Activated naive CD4-positive, alpha-beta T cell treated with anti-CD3 and anti-CD28 coated beads, Interleukin-2, amount 50 U/mL, for 72 hours (primary cell): ENCODE data around the gene STYK1. TPM values are rescaled to one million over a fixed set of nuclear protein-coding genes. Genes with fewer than 3 reads are reported as not detected.
"Not testable (repeated sequence)": the region's sequence is repeated elsewhere in the genome, so short reads cannot be mapped to it uniquely, and the experiment has no call there.

Experiments
- ATAC-seq, 2 donors: fragments of 150-1000 bp; cut with Tn5 transposase; 2 replicates each; pipeline ENCODE4 v1.10.0; 2021; ENCODE audit warnings: mild to moderate bottlenecking in 2 of 2, moderate library complexity in 2 of 2
- DNase-seq, 2 donors: peaks; one replicate each; pipeline ENCODE4 v3.0.0; 2021 to 2022; ENCODE audit warnings: low spot score in 2 of 2
- H3K27ac Mint-ChIP-seq, 2 donors: one replicate each; pipeline ENCODE4 v1.8.0; 2022; ENCODE audit warnings: mild to moderate bottlenecking in 2 of 2, mixed read lengths in 2 of 2
- H3K36me3 Mint-ChIP-seq, 2 donors: one replicate each; pipeline ENCODE4 v1.8.0; 2022; ENCODE audit warnings: mixed read lengths in 2 of 2
- H3K9me3 Mint-ChIP-seq, 2 donors: one replicate each; pipeline ENCODE4 v1.8.0; 2022; ENCODE audit warnings: mixed read lengths in 2 of 2
- total RNA-seq, 2 donors: library from RNA; stranded (reverse); gene quantifications; one replicate each; pipeline ENCODE4 v1.2.3, GENCODE V29; 2022

Gene STYK1
- total RNA-seq, 2 donors from 2014 or later = 0.74 TPM; not detected in 1

DNA sequence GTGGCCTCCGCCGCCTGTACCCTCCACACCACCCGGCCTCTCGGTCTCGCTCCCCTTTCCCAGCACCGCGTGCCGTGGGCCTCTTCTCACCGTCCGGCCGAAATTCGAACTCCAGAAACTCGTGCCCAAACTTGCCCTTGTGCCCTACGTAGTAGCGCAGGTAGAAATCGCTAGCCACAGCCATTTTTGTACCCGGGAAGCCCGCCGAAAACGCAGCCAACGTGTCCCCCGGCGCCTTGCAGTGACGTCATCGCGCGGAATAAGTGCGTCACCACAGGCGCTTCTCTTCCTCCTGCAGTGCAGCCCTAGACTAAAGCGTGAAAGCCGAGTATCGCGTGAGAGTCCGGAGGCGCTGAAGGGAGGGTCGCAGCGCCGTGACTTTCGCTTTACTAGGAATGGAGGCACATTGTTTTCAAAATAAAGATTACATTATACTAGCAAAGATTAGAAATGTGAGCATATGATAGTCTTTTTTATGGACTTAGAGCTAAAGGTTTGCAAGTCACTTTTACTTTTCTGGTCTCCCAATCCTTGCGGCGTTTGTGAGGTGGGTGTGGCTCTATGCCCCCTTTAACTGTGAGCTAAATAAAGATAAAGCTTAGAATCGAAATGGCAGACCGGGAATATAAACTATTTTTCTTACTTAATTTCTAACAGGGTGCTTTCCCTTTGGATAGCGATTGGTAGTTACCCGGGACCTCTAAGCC is 60.4 kb downstream of the STYK1 start, which contains the start of gene MAGOHB:
Gene MAGOHB, minus strand, starts transcription at position 261 of the 707 bp plus-strand sequence. Its CDS starts 77 bp downstream, at position 184.
- Mint-ChIP-seq H3K9me3 (no peaks in the 10 kb centered on the region), H3K36me3 (peaks cover 20 to 23% of the 10 kb centered on the region in 2 donors), H3K27ac (peak within 1 kb of the TSS; percentile 99 to 100)
- peak; percentile 98 for ATAC-seq
- DNase-seq = peak; percentile 97 to 99

DNA sequence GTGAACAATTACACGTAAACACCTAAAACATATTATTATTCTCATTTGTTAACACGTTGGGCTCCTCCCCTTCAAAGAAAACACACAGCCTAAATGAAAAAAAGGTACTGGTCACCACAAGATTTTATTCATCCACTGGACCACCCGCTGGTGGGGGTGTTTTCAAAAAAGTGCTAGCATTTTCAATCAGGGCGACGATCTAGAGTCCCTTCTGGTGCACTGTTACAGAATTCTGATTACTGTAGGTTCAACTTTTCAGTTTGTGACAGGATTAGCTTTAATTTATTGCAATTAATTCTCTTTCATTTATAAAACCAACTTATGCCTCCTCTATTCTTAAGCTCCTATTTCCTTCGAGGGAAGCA is 60.9 kb downstream of the STYK1 start:
- ATAC-seq (peak; percentile 1 to 7), DNase-seq (peak in 1 of 2 donors; percentile 6)

DNA sequence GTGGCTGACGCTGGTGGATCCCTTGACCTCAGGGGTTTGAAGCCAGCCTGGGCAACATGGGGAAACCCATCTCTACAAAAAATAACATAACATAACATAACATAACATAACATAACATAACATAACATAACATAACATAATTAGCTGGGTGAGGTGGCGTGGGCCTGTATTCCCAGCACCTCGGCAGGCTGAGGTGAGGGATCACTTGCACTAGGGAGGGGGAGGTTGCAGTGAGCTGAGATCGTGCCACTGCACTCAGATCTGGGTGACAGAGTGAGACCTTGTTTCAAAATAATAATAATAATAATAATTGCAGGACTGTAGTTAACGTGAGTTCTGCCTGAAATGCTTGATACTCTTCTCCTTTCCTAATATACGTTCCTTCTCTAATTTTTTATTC is 61.7 kb downstream of the STYK1 start:
- Mint-ChIP-seq H3K9me3 (no peaks in the 10 kb centered on the region), H3K36me3 (peaks cover 22 to 23% of the 10 kb centered on the region in 2 donors), H3K27ac (peak overlapping the region; percentile 99 to 100)
- DNase-seq = no peak
- ATAC-seq = no peak

More for the DNA sequence above, 60.9 kb downstream of the STYK1 start:
- Mint-ChIP-seq H3K9me3 (no peaks in the 10 kb centered on the region), H3K36me3 (peaks cover 20 to 23% of the 10 kb centered on the region in 2 donors), H3K27ac (peak overlapping the region; percentile 99 to 100)

DNA sequence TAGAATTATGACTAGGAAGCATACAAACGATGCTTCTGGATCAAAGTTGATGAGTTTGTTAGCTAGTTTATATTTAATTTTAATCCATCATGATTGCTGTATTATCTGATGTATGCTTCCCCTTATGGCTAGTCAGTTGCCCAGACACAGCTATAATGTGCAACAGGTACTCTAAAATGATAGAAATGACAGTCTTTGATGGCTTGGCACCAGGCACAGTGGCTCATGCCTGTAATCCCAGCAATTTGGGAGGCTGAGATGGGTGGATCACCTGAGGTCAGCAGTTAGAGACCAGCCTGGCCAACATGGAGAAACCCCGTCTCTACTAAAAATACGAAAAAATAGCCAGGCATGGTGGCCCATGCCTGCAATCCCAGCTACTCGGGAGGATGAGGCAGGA is 62.6 kb downstream of the STYK1 start:
- H3K9me3 Mint-ChIP-seq, ATAC-seq, DNase-seq: not testable (repeated sequence)
- peak overlapping the region in 1 of 2 donors; percentile 100 for H3K27ac Mint-ChIP-seq
- peaks cover 23 to 25% of the 10 kb centered on the region in 2 donors for H3K36me3 Mint-ChIP-seq

DNA sequence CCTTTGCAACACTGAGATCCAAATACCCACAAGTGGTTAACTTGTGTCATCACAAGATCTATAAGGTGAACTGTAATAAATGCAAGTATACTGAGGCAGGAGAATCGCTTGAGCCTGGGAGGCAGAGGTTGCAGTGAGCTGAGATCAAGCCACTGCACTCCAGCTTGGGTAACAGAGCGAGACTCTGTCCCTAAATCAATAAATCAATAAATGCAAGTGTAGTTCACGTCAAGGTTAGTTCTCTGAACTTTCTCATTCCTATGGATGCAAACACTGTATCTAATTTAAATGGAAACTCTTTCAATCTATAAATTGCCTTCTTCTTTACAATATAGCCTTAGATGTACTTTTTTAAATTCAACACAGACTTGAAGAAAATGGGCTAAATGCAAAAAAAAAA is 63.7 kb downstream of the STYK1 start:
- Mint-ChIP-seq H3K9me3 (no peaks in the 10 kb centered on the region), H3K27ac (no peak overlapping the region), H3K36me3 (peaks cover 23 to 25% of the 10 kb centered on the region in 2 donors)
- no peak for ATAC-seq
- no peak for DNase-seq

DNA sequence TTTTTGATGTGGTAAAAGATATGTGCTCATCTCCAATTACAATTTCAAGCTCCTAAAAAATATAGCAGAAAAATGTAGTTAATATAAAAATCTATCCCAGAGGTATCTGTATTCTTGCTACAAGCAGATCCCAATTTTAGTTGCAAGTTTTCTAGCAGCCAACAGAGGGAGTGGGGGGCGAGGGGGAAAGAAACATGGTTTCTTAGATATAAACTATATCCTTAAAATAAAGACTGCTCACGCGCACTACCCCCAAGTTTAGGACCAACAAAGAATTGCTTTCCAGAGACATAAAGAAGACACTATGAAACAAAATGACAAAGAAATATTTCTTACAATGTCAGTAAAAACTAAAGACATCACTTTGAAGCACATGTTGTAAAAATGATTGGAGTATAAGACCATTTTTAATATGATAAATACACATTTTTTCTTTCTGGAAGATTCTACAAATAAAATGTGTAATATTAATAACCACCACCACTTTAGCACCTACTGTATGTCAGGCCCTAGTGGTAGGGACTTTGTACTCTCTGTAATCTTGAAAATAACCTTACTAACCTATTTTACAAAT is 65.9 kb downstream of the STYK1 start:
- Mint-ChIP-seq H3K9me3 (no peaks in the 10 kb centered on the region), H3K36me3 (peaks cover 17 to 19% of the 10 kb centered on the region in 2 donors), H3K27ac (no peak overlapping the region)
- ATAC-seq = no peak
- DNase-seq = no peak

DNA sequence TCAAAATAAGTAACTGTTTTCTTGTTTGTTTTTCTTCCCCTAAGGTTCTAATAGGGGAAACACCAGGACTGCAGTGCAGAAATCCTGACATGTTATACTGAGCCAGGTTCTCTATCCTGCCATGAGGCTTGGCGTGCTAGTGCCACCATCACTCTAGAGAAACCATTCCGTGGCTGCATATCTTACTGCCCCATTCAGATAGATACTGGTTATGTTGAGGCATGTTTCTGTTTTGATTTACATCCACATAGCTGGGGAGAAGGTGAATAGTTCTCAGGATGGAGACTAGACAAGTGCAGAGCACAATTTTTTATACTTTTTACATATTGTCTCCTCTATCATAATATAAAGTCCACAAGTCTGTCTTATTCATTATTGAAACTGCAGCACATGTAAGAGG is 72.0 kb downstream of the STYK1 start:
- Mint-ChIP-seq H3K27ac (peak overlapping the region in 1 of 2 donors; percentile 44), H3K36me3 (peaks cover 4 to 13% of the 10 kb centered on the region in 2 donors), H3K9me3 (no peaks in the 10 kb centered on the region)
- ATAC-seq (peak in 1 of 2 donors; percentile 51), DNase-seq (no peak)

DNA sequence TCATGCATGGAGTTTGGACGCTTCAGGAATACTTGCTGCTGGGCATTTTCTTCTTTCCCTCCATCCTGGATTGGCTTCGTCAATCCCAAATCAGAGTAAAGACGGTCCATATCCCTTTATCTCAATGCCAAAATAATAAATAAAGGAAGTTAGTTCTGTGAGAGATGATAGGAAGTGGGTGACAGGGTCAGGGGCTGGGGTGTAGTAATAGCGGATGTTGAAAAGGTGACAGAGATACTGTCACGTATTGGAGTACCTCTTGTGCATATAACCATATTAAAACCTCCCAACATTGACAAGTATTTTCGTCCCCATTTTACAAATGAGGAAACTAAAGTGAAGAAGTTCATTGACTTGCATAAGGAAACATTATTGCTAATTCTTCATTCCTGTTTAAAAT is 72.9 kb downstream of the STYK1 start:
- H3K36me3 Mint-ChIP-seq = peaks cover 4 to 21% of the 10 kb centered on the region in 2 donors
- no peak for ATAC-seq

DNA sequence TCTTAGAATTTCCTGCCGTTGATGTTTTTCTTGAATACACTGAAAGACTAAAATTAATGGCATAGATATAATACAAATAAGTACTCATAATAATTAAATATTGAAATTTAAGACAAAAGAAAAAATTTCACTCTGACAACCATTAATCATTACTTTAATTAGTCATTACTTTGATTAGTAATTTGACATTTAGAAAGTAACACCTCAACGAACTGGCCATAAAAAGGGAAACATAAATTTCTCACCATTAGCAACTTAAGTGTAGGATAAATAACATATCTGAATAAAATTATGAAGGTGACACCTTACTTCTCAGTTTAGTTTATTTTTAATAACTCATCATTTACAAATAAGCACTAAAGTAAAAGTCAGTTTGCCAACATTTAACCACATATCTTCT is 78.0 kb downstream of the STYK1 start:
- Mint-ChIP-seq H3K9me3 (no peaks in the 10 kb centered on the region), H3K27ac (no peak overlapping the region), H3K36me3 (peaks cover 8 to 22% of the 10 kb centered on the region in 2 donors)
- no peak for DNase-seq
- ATAC-seq = no peak

More for the DNA sequence above, 72.9 kb downstream of the STYK1 start:
- Mint-ChIP-seq H3K9me3 (no peaks in the 10 kb centered on the region), H3K27ac (no peak overlapping the region)
- no peak for DNase-seq

DNA sequence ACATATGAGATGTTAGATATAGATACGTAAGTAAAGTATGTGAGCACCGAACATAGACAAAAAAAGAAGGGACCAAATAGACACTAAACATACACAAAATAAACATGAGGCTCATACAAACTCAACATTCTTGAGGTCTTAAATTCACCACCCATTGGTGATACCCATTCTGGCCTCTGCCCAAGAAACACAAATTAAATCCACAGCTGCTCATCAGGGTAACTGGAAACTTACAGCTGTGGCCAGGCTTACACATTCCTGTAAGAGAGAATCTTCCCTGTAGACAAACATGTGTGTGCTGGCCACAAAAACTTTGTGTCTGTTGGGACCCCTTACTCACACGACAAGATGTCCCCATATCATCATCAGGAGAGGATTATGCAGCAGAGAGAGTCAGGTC is 82.9 kb downstream of the STYK1 start:
- H3K27ac Mint-ChIP-seq = no peak overlapping the region
- ATAC-seq (no peak), DNase-seq (no peak)
- no peaks in the 10 kb centered on the region for H3K9me3 Mint-ChIP-seq
- peaks cover 2 to 4% of the 10 kb centered on the region in 2 donors for H3K36me3 Mint-ChIP-seq

DNA sequence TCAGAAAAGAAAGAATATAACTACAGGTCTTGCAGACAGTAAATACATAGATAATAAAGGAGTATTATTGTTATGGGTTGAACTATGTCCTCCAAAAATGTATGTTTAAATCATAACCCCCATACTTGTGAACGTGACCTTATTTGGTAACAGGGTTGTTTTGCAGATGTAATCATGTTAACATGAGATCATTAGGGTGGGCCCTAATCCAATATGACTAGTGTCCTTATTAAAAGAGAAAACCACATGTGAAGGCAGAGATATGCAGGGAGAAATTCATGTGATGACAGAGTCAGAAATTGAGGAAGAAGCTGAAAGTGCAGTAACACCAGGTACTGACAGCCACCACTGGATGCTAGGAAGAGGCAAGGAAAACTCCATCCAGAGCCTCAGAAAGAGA is 89.4 kb downstream of the STYK1 start:
- H3K27ac Mint-ChIP-seq = peak overlapping the region in 1 of 2 donors; percentile 32
- H3K36me3 Mint-ChIP-seq = peaks cover 18 to 23% of the 10 kb centered on the region in 2 donors
- DNase-seq = no peak
- ATAC-seq = no peak
- no peaks in the 10 kb centered on the region for H3K9me3 Mint-ChIP-seq

DNA sequence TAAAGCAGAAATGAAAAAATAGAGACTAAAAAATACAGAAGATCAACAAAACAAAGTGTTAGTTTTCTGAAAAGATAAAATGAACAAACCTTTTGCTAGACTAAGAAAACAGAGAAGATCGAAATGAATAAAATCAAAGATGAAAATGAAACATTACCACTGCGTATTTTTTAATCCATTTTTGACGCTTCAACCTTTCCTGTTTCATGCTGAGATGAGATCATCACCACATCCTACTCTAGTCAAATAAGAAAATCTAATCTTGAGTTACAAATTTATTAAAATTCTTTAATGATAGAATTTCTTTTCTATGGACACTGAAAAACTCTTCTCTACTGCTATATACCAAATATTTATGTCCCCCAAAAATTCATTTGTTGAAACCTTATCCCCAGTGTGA is 91.1 kb downstream of the STYK1 start:
- no peak for ATAC-seq
- H3K9me3 Mint-ChIP-seq = no peaks in the 10 kb centered on the region
- no peak overlapping the region for H3K27ac Mint-ChIP-seq
- H3K36me3 Mint-ChIP-seq = peaks cover 18 to 23% of the 10 kb centered on the region in 2 donors
- no peak for DNase-seq

DNA sequence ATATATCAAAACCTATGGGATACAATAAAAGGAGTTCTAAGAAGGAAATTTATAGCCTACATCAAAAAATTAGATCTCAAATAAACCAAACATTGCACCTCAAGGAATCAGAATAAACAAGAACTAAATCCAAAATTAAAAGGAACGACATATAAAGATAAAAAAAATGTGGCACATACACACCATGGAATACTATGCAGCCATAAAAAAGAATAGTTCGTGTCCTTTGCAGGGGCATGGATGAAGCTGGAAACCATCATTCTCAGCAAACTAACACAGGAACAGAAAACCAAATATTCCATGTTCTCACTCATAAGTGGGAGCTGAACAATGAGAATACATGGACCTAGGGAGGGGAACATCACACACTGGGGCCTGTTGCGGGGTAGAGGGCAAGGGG is 91.7 kb downstream of the STYK1 start:
- H3K36me3 Mint-ChIP-seq = peaks cover 18 to 23% of the 10 kb centered on the region in 2 donors
- not testable (repeated sequence) for H3K9me3 Mint-ChIP-seq, H3K27ac Mint-ChIP-seq, DNase-seq, ATAC-seq

DNA sequence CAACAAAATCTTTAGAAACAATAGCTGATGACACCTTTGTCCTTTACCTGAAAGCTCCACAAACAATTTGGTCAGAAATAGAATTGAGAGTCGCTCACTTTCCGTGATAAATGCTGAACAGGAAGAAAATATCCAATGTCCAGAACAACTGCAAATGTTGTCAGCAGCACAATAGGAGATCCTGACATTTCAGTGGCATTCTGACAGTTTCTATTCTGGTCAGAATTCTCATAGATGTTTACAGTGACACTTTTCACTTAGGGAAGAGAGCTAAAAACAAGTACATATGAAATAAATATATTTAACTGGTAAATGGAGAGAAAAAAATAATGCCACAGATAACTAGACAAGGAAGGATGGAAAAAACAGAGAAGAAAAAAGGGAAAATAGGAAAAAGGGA is 99.5 kb downstream of the STYK1 start:
- DNase-seq (no peak), ATAC-seq (no peak)
- Mint-ChIP-seq H3K27ac (no peak overlapping the region), H3K9me3 (no peaks in the 10 kb centered on the region), H3K36me3 (no peaks in the 10 kb centered on the region)

DNA sequence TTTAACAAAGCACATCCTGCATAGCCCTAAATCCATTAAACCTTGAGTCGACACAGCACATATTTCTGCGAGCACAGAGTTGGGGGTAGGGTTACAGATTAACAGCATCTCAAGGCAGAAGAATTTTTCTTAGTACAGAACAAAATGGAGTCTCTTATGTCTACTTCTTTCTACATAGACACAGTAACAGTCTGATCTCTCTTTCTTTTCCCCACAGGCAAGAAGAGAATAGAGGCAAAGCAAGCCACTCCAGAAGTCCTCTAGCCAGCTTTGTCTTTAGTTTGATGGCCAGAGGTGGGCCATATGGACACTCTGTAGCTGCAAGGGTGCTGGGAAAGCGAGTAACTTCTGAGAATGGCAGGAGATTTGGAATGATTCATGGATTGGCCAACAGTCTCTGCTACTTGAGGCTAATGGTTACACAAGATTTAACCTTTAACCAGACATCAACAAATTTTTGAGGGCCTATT is 101.8 kb downstream of the STYK1 start:
- ATAC-seq, DNase-seq, H3K36me3 Mint-ChIP-seq, H3K27ac Mint-ChIP-seq, H3K9me3 Mint-ChIP-seq: not testable (repeated sequence)

DNA sequence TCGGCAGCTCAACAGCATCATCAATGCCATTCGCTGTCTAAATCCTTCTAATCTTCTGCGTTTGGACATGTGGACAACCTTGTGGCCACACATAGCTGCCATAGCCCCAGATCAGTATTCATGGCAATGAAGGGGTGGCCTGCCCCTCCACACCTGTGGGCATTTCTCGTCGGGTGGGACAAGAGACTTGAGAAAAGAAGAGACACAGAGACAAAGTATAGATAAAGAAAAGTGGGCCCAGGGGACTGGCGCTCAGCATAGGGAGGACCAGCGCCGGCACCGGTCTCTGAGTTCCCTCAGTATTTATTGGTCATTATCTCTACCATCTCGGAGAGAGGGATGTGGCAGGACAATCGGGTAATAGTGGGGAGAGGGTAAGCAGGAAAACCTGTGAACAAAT is 102.7 kb downstream of the STYK1 start:
- no peak overlapping the region for H3K27ac Mint-ChIP-seq
- no peak for DNase-seq
- no peaks in the 10 kb centered on the region for H3K36me3 Mint-ChIP-seq
- no peak for ATAC-seq
- H3K9me3 Mint-ChIP-seq = no peaks in the 10 kb centered on the region
